ENCODE measurements around the gene AMMECR1. TPM values are rescaled to one million over a fixed set of nuclear protein-coding genes. Genes with fewer than 3 reads are reported as not detected.

AMMECR1 gene
- total and polyA plus RNA-seq, 10 donors: 1.7 to 15.6 (median 9.6) TPM

DNA sequence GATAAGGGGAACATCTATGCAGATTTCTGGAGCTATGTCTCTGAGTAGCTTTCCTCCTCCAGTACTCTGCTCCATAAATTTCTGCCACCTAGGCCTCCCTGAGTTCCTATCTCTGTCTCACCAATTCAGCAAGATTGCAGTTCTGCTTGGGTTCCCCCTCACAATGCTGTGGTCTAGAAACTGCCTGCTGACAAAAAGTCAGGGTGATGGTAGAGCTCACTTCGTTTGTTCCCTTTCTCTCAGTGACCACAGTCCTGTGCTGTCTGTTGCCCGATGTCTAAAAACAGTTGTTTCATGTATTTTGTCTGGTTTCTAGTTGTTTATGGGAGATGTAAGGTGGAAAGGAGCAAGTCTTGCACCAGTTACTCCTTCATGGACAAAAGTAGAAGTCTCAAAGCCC, 41.1 kb downstream of the AMMECR1 start:
- 38 to 61% (median 53%) methylated on average over 2 of the region's 2 CpGs for WGBS, 5 donors
- DNase-seq: no peak
- H3K27ac ChIP-seq: no peak overlapping the region
- intact Hi-C loops (cut with DNase I; ENCODE audit: low total_unique reads): no loop called here
- H3K4me1 ChIP-seq: peaks cover 0 to 2% (median 0%) of the 10 kb centered on the region in 6 donors
- no peak for TF ChIP-seq CTCF (IDR thresholded peaks at IDR 0.05 in 8 of 11, conservative IDR thresholded peaks at IDR 0.05 in 3 of 11)
- TF ChIP-seq POLR2A (IDR thresholded peaks at IDR 0.05): no peak
- TF ChIP-seq POLR2AphosphoS5 (IDR thresholded peaks at IDR 0.05): no peak
- H3K36me3 ChIP-seq: no peaks in the 10 kb centered on the region
- H3K27me3 ChIP-seq (replicated peaks in 1 of 7): no peaks in the 10 kb centered on the region
- peaks cover 0 to 12% (median 0%) of the 10 kb centered on the region in 8 donors for H3K9me3 ChIP-seq
- H3K4me3 ChIP-seq: no peak overlapping the region

GRCh38 chrX:110268886-110269285, 49.0 kb downstream of the AMMECR1 start:
- H3K27ac ChIP-seq: no peak overlapping the region
- WGBS, 5 donors: 59 to 100% (median 70%) methylated on average over 1 of the region's 1 CpG

DNA sequence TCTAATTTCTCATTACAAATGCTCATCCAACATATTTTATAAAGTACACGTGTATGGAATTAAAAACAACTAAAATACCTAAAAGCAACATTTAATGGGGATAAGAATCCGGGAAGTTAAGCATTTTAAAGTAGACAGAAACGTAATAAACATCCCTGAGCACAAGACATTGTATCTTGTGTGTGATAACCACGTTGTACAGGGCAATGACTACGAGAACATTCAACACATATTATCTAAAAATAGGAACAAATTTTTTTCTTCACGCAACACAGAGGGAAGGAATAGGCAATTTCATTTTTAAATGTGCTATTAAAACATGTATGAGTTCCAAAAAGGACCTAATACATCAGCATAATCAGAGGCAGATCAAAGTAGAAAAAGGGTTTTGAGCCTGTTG, 49.5 kb downstream of the AMMECR1 start:
- TF ChIP-seq CTCF (IDR thresholded peaks at IDR 0.05 in 8 of 11, conservative IDR thresholded peaks at IDR 0.05 in 3 of 11) (no peak), POLR2AphosphoS5 (IDR thresholded peaks at IDR 0.05) (no peak), POLR2A (IDR thresholded peaks at IDR 0.05) (no peak)
- peak overlapping the region in 1 of 8 donors; percentile 13 for H3K27ac ChIP-seq
- H3K4me3 ChIP-seq: no peak overlapping the region
- H3K9me3 ChIP-seq: no peaks in the 10 kb centered on the region
- DNase-seq: no peak
- intact Hi-C loops (cut with DNase I; ENCODE audit: low total_unique reads): no loop called here
- H3K27me3 ChIP-seq (replicated peaks in 1 of 7): no peaks in the 10 kb centered on the region
- 44 to 67% (median 64%) methylated on average over 6 of the region's 6 CpGs for WGBS, 5 donors
- peaks cover 0 to 21% (median 0%) of the 10 kb centered on the region in 6 donors for H3K4me1 ChIP-seq
- H3K36me3 ChIP-seq: no peaks in the 10 kb centered on the region

More at GRCh38 chrX:110268886-110269285, 49.0 kb downstream of the AMMECR1 start:
- H3K27me3 ChIP-seq (replicated peaks in 1 of 7): no peaks in the 10 kb centered on the region
- intact Hi-C loops (cut with DNase I; ENCODE audit: low total_unique reads): no loop called here
- peaks cover 0 to 21% (median 0%) of the 10 kb centered on the region in 6 donors for H3K4me1 ChIP-seq
- no peak for DNase-seq
- H3K36me3 ChIP-seq: no peaks in the 10 kb centered on the region
- H3K4me3 ChIP-seq: no peak overlapping the region
- TF ChIP-seq POLR2A (IDR thresholded peaks at IDR 0.05) (no peak), POLR2AphosphoS5 (IDR thresholded peaks at IDR 0.05) (no peak), CTCF (IDR thresholded peaks at IDR 0.05 in 8 of 11, conservative IDR thresholded peaks at IDR 0.05 in 3 of 11) (no peak)
- H3K9me3 ChIP-seq: no peaks in the 10 kb centered on the region

- WGBS, 5 donors: 40 to 67% (median 61%) methylated on average over 2 of the region's 2 CpGs
- H3K27ac ChIP-seq: peak overlapping the region in 2 of 8 donors; percentile 13 to 26
- no peak for DNase-seq
Measured at GRCh38 chrX:110267874-110268273, 50.0 kb downstream of the AMMECR1 start.

More at GRCh38 chrX:110267874-110268273, 50.0 kb downstream of the AMMECR1 start:
- H3K4me3 ChIP-seq: no peak overlapping the region
- no peaks in the 10 kb centered on the region for H3K27me3 ChIP-seq (replicated peaks in 1 of 7)
- intact Hi-C loops (cut with DNase I; ENCODE audit: low total_unique reads): no loop called here
- H3K36me3 ChIP-seq: no peaks in the 10 kb centered on the region
- TF ChIP-seq POLR2AphosphoS5 (IDR thresholded peaks at IDR 0.05) (no peak), CTCF (IDR thresholded peaks at IDR 0.05 in 8 of 11, conservative IDR thresholded peaks at IDR 0.05 in 3 of 11) (no peak), POLR2A (IDR thresholded peaks at IDR 0.05) (no peak)
- no peaks in the 10 kb centered on the region for H3K9me3 ChIP-seq
- peaks cover 0 to 21% (median 0%) of the 10 kb centered on the region in 6 donors for H3K4me1 ChIP-seq
